B cell (primary cell): ENCODE measurements around the gene PARVB.

Experiments
- EZH2 ChIP-seq: IDR thresholded peaks from 2 replicates; pipeline ENCODE4 v1.6.1; 2012; ENCODE audit warnings: borderline replicate concordance, low read depth, mild to moderate bottlenecking, moderate library complexity, low read length; ENCODE audit not compliant: insufficient read depth, poor library complexity, severe bottlenecking
- TF ChIP-seq, protein P1 (sequence below): fragments of 200-600 bp; IDR thresholded peaks from one replicate; pipeline ENCODE4 v1.8.0; 2022; ENCODE audit warnings: antibody characterized with exemption, mild to moderate bottlenecking

DNA sequence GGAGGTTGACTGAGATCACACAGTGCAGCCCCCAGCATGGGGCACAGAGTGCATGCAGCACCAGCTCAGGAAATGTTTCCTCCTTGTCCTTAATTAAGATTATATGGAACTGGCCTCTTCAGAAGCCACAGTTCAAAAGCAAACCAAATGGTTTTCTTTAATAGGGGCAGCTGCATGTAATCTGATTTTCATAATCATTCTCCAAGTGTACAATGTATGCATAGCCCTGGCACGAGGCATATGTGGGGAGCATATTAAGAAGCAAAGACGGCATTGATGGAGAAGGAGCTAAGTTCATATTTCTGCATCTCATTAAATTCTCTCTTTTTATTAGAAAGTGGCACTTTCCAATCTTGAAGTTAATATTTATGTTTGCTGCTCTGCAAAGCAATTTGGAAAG is 9.9 kb upstream of the PARVB start:
- TF ChIP-seq, protein P1, sequence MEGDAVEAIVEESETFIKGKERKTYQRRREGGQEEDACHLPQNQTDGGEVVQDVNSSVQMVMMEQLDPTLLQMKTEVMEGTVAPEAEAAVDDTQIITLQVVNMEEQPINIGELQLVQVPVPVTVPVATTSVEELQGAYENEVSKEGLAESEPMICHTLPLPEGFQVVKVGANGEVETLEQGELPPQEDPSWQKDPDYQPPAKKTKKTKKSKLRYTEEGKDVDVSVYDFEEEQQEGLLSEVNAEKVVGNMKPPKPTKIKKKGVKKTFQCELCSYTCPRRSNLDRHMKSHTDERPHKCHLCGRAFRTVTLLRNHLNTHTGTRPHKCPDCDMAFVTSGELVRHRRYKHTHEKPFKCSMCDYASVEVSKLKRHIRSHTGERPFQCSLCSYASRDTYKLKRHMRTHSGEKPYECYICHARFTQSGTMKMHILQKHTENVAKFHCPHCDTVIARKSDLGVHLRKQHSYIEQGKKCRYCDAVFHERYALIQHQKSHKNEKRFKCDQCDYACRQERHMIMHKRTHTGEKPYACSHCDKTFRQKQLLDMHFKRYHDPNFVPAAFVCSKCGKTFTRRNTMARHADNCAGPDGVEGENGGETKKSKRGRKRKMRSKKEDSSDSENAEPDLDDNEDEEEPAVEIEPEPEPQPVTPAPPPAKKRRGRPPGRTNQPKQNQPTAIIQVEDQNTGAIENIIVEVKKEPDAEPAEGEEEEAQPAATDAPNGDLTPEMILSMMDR = no peak
- no peak for TF ChIP-seq EZH2
